ENCODE data around the gene ATP2B2. TPM values are rescaled to one million over a fixed set of nuclear protein-coding genes. Genes with fewer than 3 reads are reported as not detected.

Gene ATP2B2
- total RNA-seq, 8 experiments from 2014 or later, result 0.04 to 3.5 (median 0.73) TPM

- no peak for ATAC-seq (replicated peaks in 6 of 8)
- H3K4me3 ChIP-seq, result no peak overlapping the region
- no peak overlapping the region for H3K27ac ChIP-seq
- peaks cover 0 to 8% of the 10 kb centered on the region in 2 donors for H3K4me1 ChIP-seq (replicated peaks in 1 of 2)
- WGBS, 10 experiments, result 50 to 100% (median 77%) methylated on average over 1 to 6 of the region's 7 CpGs; no CpG with 5 or more reads in 4 of the 10 experiments
- in situ Hi-C loops (cut with MboI; ENCODE audit: low pct_unique_long_range_greater_than_20kb in 2 of 9, low sequenced_read_pairs in 9 of 9, unreplicated experiment in 9 of 9), result loop anchor here in 2 of 9 experiments (25.0 kb wide), 1 partner anchor 372 kb away; no protein-coding TSS in a partner anchor
These were observed 140.6 kb downstream of the ATP2B2 start for GRCh38 chr3:10364806-10365205.

GRCh38 chr3:10363935-10364334 is 141.5 kb downstream of the ATP2B2 start:
- WGBS, 10 experiments, result 0 to 91% (median 60%) methylated on average over 1 of the region's 1 CpG; no CpG with 5 or more reads in 1 of the 10 experiments
- Histone ChIP-seq H3K4me3 (no peak overlapping the region), H3K27ac (no peak overlapping the region), H3K4me1 (replicated peaks in 1 of 2) (peaks cover 0 to 8% of the 10 kb centered on the region in 2 donors)
- in situ Hi-C loops (cut with MboI; ENCODE audit: low pct_unique_long_range_greater_than_20kb in 2 of 9, low sequenced_read_pairs in 9 of 9, unreplicated experiment in 9 of 9), result loop anchor here in 2 of 9 experiments (25.0 kb wide), 1 partner anchor 373 kb away; no protein-coding TSS in a partner anchor
- ATAC-seq (replicated peaks in 6 of 8), result no peak

- Histone ChIP-seq H3K27ac (no peak overlapping the region), H3K4me1 (replicated peaks in 1 of 2) (peaks cover 0 to 2% of the 10 kb centered on the region in 2 donors), H3K4me3 (no peak overlapping the region)
- no peak for ATAC-seq (replicated peaks in 6 of 8)
- WGBS, 10 experiments, result 60 to 89% (median 71%) methylated on average over 2 to 5 of the region's 5 CpGs; no CpG with 5 or more reads in 5 of the 10 experiments
- in situ Hi-C loops (cut with MboI; ENCODE audit: low pct_unique_long_range_greater_than_20kb in 2 of 9, low sequenced_read_pairs in 9 of 9, unreplicated experiment in 9 of 9), result loop anchor here in 2 of 9 experiments (25.0 kb wide), 1 partner anchor 376 kb away; no protein-coding TSS in a partner anchor
These were observed 144.0 kb downstream of the ATP2B2 start for GRCh38 chr3:10361375-10361774.

GRCh38 chr3:10360478-10360877 is 144.9 kb downstream of the ATP2B2 start:
- H3K4me1 ChIP-seq (replicated peaks in 1 of 2), result no peaks in the 10 kb centered on the region
- in situ Hi-C loops (cut with MboI; ENCODE audit: low pct_unique_long_range_greater_than_20kb in 2 of 9, low sequenced_read_pairs in 9 of 9, unreplicated experiment in 9 of 9), result loop anchor here in 2 of 9 experiments (25.0 kb wide), 1 partner anchor 377 kb away; no protein-coding TSS in a partner anchor
- 0 to 100% (median 64%) methylated on average over 1 to 7 of the region's 7 CpGs; no CpG with 5 or more reads in 1 of the 10 experiments for WGBS, 10 experiments
- ATAC-seq (replicated peaks in 6 of 8), result no peak
- H3K4me3 ChIP-seq, result no peak overlapping the region
- H3K27ac ChIP-seq, result no peak overlapping the region

GRCh38 chr3:10359761-10360161 is 145.6 kb downstream of the ATP2B2 start:
- no peaks in the 10 kb centered on the region for H3K4me1 ChIP-seq (replicated peaks in 1 of 2)
- no peak for ATAC-seq (replicated peaks in 6 of 8)
- no peak overlapping the region for H3K4me3 ChIP-seq
- in situ Hi-C loops (cut with MboI; ENCODE audit: low pct_unique_long_range_greater_than_20kb in 2 of 9, low sequenced_read_pairs in 9 of 9, unreplicated experiment in 9 of 9), result loop anchor here in 3 of 9 experiments (10.0 to 25.0 kb wide), 2 partner anchors 365 to 378 kb away; no protein-coding TSS in a partner anchor
- no peak overlapping the region for H3K27ac ChIP-seq
- 76 to 95% (median 92%) methylated on average over 2 to 19 of the region's 19 CpGs; no CpG with 5 or more reads in 6 of the 10 experiments for WGBS, 10 experiments

- no peak overlapping the region for H3K4me3 ChIP-seq
- in situ Hi-C loops (cut with MboI; ENCODE audit: low pct_unique_long_range_greater_than_20kb in 2 of 9, low sequenced_read_pairs in 9 of 9, unreplicated experiment in 9 of 9), result loop anchor here in 3 of 9 experiments (10.0 to 25.0 kb wide), 2 partner anchors 366 to 379 kb away; no protein-coding TSS in a partner anchor
- no peak for ATAC-seq (replicated peaks in 6 of 8)
- H3K27ac ChIP-seq, result no peak overlapping the region
- H3K4me1 ChIP-seq (replicated peaks in 1 of 2), result no peaks in the 10 kb centered on the region
- 17 to 100% (median 89%) methylated on average over 1 to 5 of the region's 22 CpGs; no CpG with 5 or more reads in 5 of the 10 experiments for WGBS, 10 experiments
These were observed 146.9 kb downstream of the ATP2B2 start for GRCh38 chr3:10358309-10358980.

GRCh38 chr3:10357592-10358308 is 147.6 kb downstream of the ATP2B2 start:
- no peak overlapping the region for H3K27ac ChIP-seq
- no peak overlapping the region for H3K4me3 ChIP-seq
- H3K4me1 ChIP-seq (replicated peaks in 1 of 2), result no peaks in the 10 kb centered on the region
- WGBS, 10 experiments, result 67 to 100% (median 80%) methylated on average over 1 to 4 of the region's 7 CpGs; no CpG with 5 or more reads in 5 of the 10 experiments
- ATAC-seq (replicated peaks in 6 of 8), result peak in 7 of 8 experiments; percentile 88 to 96 (median 93)
- in situ Hi-C loops (cut with MboI; ENCODE audit: low pct_unique_long_range_greater_than_20kb in 2 of 9, low sequenced_read_pairs in 9 of 9, unreplicated experiment in 9 of 9), result loop anchor here in 3 of 9 experiments (10.0 to 25.0 kb wide), 2 partner anchors 367 to 380 kb away; no protein-coding TSS in a partner anchor

GRCh38 chr3:10357095-10357494 is 148.3 kb downstream of the ATP2B2 start:
- no peak overlapping the region for H3K4me3 ChIP-seq
- H3K4me1 ChIP-seq (replicated peaks in 1 of 2), result no peaks in the 10 kb centered on the region
- peak overlapping the region in 1 of 2 donors; percentile 23 for H3K27ac ChIP-seq
- ATAC-seq (replicated peaks in 6 of 8), result peak in 2 of 8 experiments; percentile 25 to 28
- in situ Hi-C loops (cut with MboI; ENCODE audit: low pct_unique_long_range_greater_than_20kb in 2 of 9, low sequenced_read_pairs in 9 of 9, unreplicated experiment in 9 of 9), result loop anchor here in 3 of 9 experiments (10.0 to 25.0 kb wide), 2 partner anchors 368 to 380 kb away; no protein-coding TSS in a partner anchor
- 73 to 96% (median 87%) methylated on average over 1 to 5 of the region's 6 CpGs; no CpG with 5 or more reads in 6 of the 10 experiments for WGBS, 10 experiments

- Histone ChIP-seq H3K4me1 (replicated peaks in 1 of 2) (no peaks in the 10 kb centered on the region), H3K27ac (no peak overlapping the region), H3K4me3 (no peak overlapping the region)
- WGBS, 10 experiments, result 0 to 100% (median 100%) methylated on average over 1 to 2 of the region's 5 CpGs; no CpG with 5 or more reads in 4 of the 10 experiments
- in situ Hi-C loops (cut with MboI; ENCODE audit: low pct_unique_long_range_greater_than_20kb in 2 of 9, low sequenced_read_pairs in 9 of 9, unreplicated experiment in 9 of 9), result loop anchor here in 3 of 9 experiments (10.0 to 25.0 kb wide), 2 partner anchors 368 to 381 kb away; no protein-coding TSS in a partner anchor
- ATAC-seq (replicated peaks in 6 of 8), result peak in 1 of 8 experiments; percentile 27
These were observed 148.9 kb downstream of the ATP2B2 start for GRCh38 chr3:10356461-10356981.

- in situ Hi-C loops (cut with MboI; ENCODE audit: low pct_unique_long_range_greater_than_20kb in 2 of 9, low sequenced_read_pairs in 9 of 9, unreplicated experiment in 9 of 9), result loop anchor here in 3 of 9 experiments (10.0 to 25.0 kb wide), 2 partner anchors 370 to 383 kb away; no protein-coding TSS in a partner anchor
- WGBS, 10 experiments, result 0 to 75% (median 59%) methylated on average over 1 to 12 of the region's 13 CpGs; no CpG with 5 or more reads in 1 of the 10 experiments
- Histone ChIP-seq H3K4me3 (no peak overlapping the region), H3K4me1 (replicated peaks in 1 of 2) (no peaks in the 10 kb centered on the region), H3K27ac (no peak overlapping the region)
- no peak for ATAC-seq (replicated peaks in 6 of 8)
These were observed 150.9 kb downstream of the ATP2B2 start for GRCh38 chr3:10354361-10355015.

GRCh38 chr3:10353661-10354360 is 151.6 kb downstream of the ATP2B2 start:
- in situ Hi-C loops (cut with MboI; ENCODE audit: low pct_unique_long_range_greater_than_20kb in 2 of 9, low sequenced_read_pairs in 9 of 9, unreplicated experiment in 9 of 9), result loop anchor here in 3 of 9 experiments (10.0 to 25.0 kb wide), 2 partner anchors 371 to 383 kb away; no protein-coding TSS in a partner anchor
- no peak for ATAC-seq (replicated peaks in 6 of 8)
- no peak overlapping the region for H3K27ac ChIP-seq
- no peaks in the 10 kb centered on the region for H3K4me1 ChIP-seq (replicated peaks in 1 of 2)
- WGBS, 10 experiments, result 14 to 100% (median 81%) methylated on average over 3 to 10 of the region's 10 CpGs; no CpG with 5 or more reads in 1 of the 10 experiments
- no peak overlapping the region for H3K4me3 ChIP-seq
